Colon (tissue), 2 donors: Measurements from ENCODE around the gene DUSP3.

Source experiments
- FAIRE-seq: peaks from 2 replicates; lab custom pipeline; 2012; peaks lifted over from hg19 to GRCh38; lab: Jason Lieb, UNC
- donor health status: control.
- donor health status: control.

The DUSP3 gene

DNA sequence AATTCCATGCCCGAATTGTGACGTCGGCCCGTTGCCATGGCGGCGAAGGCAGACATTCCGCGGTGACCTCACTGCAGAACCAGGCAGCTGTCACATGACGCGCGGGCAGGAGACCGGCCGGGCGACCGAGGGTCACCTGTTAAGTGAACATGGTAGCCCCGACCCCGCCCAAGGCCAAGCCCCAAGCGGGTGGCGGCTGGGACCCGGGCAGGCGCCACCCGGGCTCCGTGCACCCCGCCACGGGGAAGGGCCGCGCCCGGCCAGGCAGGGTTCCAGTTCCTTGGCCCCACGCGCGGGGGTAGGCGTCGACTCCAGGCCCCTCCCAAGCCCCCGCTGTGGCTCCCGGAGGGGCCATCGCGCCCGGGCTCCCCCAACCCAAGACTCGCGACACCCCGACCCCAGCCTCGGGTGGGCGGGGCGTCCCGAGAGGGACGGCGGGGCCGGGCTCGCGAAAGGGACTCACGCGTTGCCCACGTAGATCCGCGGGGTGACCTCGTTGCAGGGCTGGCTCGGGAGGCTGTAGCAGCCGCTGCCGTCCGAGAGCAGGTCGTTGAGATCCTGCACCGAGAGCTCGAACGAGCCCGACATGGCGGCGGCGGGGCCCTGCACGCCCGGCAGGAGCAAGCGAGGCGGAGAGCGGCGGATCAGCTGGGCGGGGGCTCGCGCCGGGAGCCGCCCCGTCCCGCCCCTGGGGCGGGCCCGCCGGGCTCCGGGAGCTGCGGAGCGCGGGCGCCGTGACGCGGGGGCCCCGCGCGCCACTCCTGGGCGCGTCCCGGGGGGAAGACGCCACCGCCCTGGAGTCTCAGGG is at the start of gene DUSP3:
TSS of gene DUSP3 (minus strand) at position 641 of the 808 bp plus-strand sequence. CDS start at position 588, 53 bp downstream.
- no peak for FAIRE-seq

DNA sequence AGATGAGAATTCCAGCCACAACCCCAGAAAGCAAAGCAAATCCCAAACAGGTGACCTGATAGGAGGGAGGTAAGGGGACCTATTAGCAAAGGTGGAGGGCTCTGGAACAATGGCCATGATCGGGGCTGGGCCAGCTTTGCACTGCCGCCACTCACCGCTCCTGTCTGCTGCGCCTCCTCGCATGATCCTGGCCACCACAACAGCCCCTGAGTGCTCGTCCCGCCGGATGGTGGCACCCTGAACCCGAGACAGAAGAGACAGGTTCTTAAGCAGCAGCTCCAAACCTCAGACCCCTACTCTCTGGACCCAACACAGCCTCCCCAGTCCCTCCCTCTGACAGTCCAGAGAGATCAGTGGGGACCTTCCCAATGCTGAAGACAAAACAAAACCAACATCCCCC is 48.8 kb upstream of the DUSP3 start:
- FAIRE-seq, result no peak

GRCh38 chr17:43826206-43826605 is 47.4 kb upstream of the DUSP3 start:
- no peak for FAIRE-seq

DNA sequence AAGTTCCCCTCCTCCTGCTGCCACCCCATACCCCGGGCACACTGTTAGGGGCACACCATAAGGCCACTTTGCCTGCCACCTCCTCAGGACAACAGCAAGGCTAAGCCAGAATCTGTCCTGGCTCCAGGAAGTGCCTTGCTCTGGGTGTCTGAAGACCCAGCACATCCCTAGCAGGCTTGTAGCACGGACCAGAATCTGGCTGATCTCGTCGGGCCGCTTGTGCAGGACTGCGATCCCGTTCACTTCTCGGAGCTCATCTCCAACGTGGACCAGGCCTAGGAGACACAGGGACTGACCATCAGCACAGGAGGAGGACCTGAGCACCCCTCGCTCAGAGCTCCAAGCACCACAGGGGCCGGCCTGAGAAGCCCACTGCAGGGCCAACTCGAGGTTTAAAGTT is 46.8 kb upstream of the DUSP3 start:
- no peak for FAIRE-seq

DNA sequence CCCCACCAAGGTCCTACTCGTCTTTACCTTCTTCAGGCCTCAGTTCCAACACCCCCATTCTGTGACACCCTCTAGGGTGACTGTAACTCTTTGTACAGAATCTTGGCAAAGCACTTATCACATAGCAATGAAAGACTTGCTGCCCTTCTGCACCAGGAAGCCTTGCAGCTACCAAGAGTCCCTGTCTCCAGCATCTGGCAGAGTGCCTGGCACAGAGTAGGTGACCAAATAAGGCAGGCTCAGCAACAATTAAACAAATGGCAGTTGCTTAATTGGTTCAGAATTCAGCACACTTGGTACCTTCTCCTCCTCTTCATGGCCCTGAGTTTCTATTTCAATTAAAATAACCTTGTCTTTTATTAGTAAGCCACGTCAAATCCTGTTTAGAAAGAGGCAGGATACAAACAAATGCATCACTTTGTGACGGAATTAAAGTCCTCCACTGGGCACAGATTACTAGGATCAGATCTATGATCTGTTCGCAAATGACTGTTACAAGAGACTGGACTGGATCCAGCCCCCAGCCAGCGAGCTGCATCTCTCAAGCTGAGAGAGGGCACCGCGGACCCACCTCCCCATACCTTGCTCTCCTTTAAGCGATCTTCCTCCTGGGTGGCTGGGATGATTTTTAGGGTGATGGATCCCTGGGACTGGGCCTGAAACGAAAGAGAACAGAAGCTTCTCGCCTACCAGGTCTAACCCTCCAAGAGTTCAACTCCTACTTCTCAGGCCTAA is 44.7 kb upstream of the DUSP3 start:
- no peak for FAIRE-seq

DNA sequence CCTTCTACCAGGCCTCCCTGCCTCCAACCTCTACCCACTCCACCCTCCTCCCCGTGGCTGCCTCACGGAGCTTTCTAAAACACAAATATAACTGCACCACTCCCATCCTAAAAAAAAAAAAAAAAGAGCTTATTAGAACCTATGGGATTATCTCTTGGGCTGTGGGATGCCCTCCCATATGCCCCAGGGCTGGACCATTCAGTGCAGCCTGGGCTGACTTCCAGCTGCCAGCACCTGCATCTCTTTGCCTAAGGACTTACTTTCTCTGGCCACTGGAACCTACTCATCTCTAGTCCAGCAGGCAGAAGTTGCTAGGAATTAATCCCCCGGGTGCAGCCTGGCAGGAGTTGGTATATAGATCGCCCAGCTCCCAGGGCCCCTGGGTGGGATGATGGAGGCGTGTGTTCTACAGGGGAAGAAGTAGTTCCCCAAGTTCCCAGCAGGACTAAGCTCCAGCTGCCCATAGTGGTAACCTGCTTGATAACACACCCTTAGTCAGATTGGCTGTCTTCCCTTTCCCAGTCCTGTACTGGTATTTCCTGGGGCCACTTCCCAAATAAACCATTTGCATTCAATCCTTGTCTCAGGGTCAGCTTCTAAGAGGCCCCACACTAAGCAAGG is 43.9 kb upstream of the DUSP3 start:
- FAIRE-seq, result no peak

GRCh38 chr17:43820759-43821158 is 42.0 kb upstream of the DUSP3 start:
- no peak for FAIRE-seq

GRCh38 chr17:43818966-43819365 is 40.2 kb upstream of the DUSP3 start:
- no peak for FAIRE-seq

GRCh38 chr17:43817826-43818225 is 39.0 kb upstream of the DUSP3 start:
- no peak for FAIRE-seq

- no peak for FAIRE-seq
Observed at GRCh38 chr17:43816336-43817320, 37.9 kb upstream of the DUSP3 start.

GRCh38 chr17:43814714-43815113 is 35.9 kb upstream of the DUSP3 start:
- FAIRE-seq, result no peak

- FAIRE-seq, result no peak
Observed at GRCh38 chr17:43814026-43814425, 35.2 kb upstream of the DUSP3 start.

GRCh38 chr17:43813386-43813785 is 34.6 kb upstream of the DUSP3 start:
- FAIRE-seq, result no peak

DNA sequence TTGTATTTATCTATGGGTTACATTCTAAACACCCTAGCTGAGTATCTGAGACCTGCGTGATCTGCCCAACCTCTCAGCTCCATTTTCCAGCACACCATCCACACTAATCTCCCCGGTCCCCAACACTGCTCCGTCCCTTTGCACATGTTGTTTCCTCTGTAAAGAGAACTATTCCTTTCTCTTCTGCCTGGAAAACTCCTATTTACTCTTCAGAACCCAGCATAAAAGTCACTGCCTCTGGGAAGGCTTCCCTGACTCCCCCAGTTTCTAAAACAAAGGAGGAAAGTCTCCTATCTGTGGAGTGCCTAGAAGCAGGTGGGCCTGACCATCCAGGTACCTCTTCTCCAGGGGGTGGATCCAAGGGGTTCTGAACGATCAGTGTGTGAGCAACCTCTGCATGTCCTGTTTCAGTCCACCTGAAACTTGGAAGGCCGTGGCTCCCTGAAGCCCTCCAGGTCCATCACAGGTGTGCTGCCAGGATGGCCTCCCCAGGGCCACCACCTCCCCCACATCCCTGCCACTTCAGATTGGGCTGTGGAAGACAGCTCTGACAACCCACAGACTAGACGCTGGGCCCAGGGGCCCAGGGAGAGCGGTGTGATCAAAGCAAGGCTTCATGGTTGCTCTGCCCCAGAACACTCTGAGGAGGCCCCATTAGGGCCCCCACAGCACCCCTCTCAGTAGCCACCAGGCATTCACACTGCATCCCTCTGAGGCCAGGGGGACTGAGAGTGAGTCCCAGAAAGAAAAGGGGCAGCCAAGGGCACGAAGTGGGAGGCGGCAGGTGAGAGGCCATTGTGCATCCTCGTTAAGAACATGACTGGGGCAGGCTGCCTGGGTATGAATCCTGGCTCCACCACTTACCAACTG is 33.9 kb upstream of the DUSP3 start:
- no peak for FAIRE-seq

GRCh38 chr17:43810823-43811222 is 32.0 kb upstream of the DUSP3 start:
- FAIRE-seq, result no peak

GRCh38 chr17:43810226-43810715 is 31.5 kb upstream of the DUSP3 start:
- FAIRE-seq, result no peak

- no peak for FAIRE-seq
Observed at GRCh38 chr17:43809121-43809520, 30.3 kb upstream of the DUSP3 start.

DNA sequence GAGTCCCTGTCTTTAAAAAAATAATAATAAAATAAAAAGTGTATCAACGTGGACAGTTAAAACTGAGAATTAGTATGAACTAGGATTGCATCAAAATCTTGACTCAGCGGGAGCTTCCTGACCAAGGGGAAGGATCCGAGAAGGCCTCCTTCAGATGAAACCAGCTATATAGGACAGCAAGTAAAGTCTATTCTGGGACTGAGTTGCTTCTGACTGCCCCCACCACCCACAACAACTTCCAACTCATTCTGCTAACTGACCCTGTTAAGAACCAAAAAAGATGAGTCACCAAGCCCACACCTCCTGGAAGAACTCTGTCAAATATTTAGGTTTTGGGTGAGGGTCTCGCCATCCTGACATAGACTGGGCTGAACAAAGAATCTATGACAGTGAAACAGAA is 29.3 kb upstream of the DUSP3 start:
- FAIRE-seq, result no peak

DNA sequence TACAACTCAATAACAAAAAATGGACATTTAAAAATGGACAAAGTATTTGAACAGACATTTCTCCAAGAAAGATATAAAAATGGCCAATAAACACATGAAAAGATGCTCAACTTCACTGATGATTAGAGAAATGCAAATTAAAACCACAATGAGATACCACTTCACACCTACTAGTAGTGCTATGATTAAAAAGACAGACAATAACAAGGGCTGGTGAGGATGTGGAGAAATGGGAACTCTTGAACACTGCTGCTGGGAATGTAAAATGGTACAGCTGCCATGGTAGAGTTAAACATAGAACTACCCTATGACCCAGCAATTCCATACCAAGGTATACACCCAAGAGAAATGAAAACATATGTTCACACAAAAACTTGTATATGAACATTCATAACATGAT is 26.3 kb upstream of the DUSP3 start:
- FAIRE-seq, result no peak

DNA sequence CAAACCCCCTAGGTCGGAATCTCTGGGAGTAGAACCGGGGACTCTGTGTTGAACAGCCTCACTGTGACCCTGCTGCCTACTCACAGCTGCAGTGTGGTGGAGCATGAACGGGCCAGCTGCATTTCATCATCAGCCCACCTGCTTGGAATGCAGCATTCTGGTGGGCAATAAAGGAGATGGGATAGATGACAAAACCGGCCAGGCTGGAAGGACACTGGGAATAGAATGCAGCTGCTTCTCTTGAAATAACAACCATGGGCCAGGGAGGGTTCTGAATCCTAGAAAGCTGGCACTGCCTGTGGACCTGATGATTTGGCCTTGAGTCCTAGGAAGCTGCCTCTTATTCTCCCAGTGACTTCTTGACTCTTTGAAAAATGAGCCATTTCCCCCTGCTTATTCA is 25.0 kb upstream of the DUSP3 start:
- FAIRE-seq, result no peak

DNA sequence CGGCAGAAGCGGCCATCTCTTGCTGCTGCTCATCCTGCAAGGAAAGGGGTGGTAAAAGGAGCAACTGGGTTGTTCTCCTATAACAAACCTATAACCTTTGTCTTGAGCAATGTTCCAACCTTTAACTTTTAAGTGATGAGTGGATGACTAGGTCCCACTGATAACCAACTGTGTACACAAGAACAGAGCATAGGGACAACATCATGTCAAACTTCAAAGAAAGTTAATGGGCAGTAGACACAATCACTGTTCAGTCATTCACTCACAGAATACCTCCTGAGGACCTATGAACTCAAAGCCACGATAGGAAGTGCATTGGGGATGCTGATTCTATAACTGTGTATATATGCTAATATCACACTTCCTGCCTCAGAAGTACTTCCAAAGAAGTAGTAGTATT is 23.1 kb upstream of the DUSP3 start:
- FAIRE-seq, result no peak
